HG02763 (cell line): ENCODE measurements around the gene BRCC3.

Experiments used
- ATAC-seq: cut with Tn5 transposase; IDR thresholded peaks from one replicate; pipeline ENCODE4 v1.9.1; 2021; ENCODE audit warnings: mild to moderate bottlenecking, moderate library complexity; ENCODE audit not compliant: unreplicated experiment

Gene BRCC3

DNA sequence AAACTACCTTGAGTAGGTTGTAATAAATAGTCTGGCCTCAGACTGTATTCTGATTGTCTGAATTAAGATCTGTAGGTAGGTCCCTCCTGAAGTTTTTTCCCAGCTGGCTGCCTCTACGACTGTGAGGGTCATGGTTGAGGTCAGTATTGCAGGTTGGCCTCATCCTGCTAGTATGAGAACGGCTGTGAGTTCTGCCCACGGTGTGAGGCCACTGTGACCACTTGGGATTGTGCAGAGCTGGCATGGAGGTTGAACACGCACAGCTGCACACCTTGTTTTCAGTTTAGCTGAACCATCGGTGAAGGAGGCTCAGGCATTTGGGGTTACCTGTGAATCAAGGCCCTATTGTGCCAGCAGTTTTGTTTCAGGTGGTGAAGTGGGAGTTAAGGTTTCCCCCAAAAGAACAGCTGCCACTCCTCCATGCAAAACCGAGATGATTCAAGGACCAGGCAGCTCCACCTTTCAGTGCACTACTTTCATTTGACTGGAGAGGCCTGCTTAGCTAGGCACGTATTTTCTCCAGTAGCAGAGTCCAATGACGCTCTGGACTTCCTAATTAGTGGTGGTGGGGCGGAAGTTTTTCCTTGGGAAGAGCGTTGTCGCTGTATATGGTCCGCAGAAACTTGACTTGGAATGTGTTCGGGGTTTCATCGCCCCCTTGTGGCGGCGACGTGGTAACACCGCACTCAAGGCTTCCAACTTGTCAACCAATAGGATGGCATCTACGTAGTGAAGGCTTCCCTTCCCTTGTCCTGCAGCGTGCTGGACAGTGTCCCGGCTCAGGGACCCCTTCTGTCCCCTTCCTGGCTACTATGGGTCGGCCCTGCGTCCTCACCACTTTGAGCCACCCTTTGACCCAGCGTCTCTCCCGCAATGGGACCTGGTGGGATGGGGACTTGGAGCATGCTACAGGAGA lies 14.2 kb upstream of the BRCC3 start:
- ATAC-seq = peak; percentile 71

DNA sequence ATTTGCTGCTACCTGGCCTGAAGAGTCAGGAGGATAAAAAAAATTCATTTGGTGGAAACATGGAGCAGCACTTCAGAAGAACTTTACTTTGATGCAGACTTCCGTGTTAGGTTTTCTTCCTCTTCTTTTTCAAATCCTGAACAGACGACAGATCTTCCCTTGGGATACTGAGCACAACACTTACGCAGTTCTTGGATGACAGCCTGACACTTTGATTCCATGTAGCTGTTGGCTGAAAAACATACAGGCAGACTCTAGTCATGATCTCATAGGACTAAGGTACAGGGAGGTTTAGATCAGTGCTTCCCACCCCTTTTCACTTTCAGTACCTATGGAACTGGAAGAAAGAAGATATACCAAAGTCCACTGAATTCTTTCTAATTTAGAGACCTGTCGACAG lies 9.5 kb upstream of the BRCC3 start:
- no peak for ATAC-seq

DNA sequence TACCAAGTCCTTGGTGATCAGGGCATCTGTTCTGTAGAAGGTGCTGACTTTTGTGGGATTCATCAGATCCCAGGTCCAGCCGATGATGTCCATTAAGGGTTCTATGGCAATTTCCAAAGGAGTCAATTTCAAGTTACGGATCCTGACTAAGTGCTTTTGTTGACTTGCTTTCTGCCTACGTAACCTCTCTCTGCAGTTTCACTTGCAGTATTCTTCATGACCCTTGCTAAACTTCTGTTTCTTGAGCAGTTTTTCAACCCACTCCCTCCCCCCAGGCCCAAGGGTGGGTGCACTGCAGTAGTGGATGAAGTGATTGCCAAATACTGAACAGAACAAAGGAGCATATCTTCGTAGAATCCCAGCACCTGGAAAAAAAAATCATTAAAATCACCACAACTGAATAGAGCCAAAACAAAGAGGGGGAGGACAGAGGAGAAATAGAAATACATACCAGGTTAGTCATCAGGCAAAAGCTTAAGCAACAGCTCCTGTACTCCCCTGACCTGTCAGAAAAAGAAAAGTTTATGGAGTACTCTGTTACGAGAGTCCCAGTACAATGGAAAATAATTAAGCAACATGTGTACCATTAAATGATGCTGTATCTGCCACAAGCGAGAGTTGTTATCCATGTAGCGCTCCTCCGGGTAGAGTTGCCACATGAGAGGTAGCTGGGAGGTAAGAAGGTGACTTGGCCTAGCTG lies 6.1 kb upstream of the BRCC3 start:
- ATAC-seq = no peak

DNA sequence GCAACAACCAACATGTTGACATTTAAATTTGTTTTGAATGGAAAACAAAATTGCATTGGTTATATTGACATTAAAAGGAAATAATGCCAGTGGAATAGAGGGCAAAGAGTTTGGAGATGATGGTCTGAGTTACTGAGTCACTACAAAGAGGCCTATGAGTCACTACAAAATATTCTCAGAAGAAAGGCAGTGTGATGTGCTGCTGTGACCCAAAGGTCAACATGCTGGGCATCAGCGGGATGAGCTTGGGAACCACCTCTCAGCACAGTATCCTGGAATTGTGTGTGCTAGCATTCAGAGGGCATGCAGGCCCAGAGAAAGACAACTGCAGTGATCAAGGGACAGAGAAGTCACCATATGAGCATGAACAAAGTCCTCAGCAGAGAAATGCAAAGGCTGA lies 3.1 kb upstream of the BRCC3 start:
- ATAC-seq = no peak

DNA sequence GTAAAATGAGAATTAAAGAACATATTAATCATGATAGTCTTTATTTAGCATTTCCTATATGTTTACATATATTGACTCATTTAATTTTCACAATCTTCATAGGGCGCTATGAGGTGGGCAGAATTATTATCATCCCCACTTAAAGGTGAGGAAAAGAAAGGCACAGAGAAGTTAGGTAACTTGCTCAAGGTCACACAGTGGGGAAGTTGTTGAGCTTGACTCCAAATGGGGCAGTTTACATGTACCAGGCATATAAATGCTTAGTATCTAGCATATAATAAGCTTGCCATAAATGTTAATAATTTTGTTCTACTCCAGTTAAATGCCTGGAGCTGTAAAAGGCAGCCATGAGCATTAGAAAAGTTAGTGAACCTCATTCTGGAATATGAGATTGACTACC lies 1.9 kb upstream of the BRCC3 start:
- ATAC-seq = no peak

DNA sequence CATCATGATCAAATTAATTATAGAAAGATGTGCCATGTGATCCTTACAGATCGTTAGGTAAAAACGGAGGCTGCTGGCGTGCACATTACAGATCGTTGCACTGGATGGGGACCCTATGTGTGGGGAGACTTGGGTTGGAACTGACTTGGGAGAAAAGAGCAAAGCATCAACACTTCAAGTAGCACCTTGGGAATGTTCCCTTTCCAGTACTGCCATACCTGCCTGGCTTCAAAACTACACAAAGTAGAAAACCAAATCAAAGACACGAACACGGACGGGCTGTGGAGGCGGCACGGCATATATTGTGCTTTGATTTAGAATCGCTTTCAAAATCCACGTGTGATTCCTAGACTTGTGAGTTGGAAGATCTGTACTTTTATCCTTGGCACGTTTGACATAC lies 1.3 kb upstream of the BRCC3 start:
- no peak for ATAC-seq

DNA sequence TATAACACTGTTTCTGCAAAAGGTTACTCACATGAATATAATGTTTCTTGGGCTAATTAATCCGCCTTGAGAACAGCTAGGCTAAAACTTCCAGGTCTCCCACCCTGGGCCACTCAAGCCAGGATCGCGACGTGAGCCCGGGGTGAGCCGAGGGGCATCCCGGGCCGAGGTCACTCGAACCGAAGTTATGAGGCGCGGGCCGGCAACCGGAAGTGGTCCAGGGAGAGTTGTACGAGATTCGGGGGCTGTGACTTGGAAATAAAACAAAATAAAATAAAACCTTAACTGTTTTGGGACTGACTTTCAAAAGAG lies 689 bp upstream of the BRCC3 start:
- ATAC-seq = peak; percentile 14

DNA sequence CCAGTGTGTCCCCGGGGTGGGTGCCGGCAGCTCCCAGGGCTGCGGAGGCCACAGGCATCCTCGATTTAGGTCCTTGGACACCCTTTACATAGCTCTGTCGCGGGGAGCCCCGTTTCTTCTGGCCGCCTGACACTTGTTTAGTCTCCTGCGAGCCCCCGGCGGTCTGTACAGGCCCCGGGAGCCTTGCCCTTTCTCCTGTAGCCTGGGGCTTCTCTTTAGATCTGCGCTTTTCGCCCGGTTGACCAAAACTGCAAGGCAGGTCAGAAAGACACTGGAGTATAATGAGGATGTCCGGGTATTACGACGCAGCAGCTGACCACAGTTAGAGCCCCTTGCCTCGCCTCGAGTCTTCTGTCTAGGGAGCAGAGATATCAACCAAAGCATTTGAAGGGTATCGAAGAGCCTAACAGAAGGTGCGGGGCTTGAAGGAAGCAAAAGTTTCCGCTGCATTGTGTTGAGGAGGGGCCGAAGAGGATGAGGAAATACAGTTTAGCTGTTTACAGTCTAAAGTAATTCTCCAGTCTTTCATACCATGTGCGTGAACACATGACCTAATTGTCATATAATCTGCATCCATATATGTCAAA lies 479 bp downstream of the BRCC3 start:
- ATAC-seq = peak; percentile 8

DNA sequence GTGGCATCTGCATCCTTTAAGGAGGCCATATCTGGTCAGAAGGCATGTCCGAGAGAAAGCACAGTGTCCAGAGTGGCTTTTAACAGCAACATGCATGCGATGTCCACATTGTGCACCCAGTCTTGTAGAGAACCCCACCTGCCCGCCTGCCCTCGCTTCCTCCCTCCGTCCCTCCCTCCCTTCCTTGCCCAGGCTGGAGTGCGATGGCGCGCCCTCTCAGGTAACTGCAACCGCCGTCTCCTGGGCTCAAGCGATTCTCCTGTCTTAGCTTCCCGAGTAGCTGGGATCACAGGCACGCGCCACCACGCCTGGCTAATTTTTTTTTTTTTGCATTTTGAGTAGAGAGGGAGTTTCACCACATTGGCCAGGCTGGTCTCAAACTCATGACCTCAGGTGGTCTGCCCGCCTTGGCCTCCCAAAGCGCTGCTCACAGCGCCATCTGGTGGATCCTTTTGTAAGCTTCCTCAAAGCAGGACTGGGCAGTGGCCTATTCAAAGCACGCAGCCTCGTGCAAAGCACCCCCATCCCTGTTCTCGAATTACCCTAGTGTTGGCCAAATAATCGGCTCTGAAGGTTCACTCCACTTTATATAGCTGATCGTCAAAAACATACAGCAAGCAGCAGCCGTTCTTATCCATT lies 15.0 kb downstream of the BRCC3 start:
- no peak for ATAC-seq

DNA sequence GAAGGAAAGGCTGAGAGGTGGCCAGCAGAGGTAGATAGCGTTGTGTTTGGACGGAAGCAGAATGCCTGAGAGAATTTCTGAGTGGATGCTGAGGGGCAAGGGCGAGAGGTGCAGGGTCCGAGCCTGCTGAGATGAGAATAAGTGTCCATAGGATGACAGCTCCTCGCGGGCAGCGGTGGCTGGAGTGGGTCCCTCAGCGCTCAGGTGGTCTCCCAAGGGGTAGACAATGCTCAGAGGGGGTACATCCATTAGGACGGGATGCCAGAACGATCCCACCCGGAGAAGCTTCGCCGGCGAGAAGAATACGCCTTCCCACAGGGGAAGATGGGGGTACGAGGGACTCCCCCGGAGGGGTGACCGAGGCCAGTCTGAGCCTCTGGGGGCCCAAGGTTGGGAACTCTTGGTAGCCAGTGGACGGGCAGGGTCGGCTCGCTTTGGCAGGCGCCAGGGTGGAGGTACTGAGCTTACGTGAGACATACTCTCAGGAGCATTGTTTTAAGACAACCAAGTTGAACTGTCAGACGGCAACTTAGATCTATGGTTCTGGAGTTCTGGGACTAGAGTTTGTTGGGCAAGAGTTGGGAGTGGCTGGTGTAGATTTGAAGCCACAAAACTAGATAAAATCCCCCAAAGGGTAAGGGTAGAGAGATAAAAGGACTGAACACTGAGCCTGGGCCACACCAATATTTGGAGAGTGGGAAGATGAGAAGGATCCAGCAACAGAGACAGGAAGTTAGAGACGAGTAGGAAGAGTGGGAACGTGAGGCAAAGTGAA lies 15.8 kb downstream of the BRCC3 start:
- no peak for ATAC-seq

DNA sequence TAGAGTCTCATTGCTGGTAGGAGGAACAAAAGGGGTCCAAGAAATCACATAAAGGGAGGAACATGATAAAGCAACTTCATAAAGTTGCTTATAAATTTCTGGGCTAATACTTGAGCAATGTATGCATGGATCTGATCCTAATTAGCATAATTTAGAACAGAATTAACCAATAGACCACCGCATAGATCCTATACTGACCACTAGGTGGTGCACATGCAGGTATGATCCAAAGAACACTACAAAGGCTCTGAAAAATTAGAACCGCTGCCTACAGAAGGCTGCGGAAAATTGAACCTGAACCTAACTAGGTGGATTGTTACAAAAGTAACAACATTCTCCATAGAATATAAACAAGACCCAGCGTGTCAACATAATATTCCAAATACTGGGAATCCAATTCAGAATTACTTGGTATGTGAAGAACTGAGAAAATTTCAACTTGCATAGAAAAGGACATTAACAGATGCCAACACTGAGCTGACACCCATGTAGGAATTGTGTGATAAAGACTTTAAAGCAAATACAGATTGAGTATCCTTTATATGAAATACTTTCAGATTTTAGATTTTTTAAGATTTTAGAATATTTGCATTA lies 23.3 kb downstream of the BRCC3 start:
- ATAC-seq = peak; percentile 44

DNA sequence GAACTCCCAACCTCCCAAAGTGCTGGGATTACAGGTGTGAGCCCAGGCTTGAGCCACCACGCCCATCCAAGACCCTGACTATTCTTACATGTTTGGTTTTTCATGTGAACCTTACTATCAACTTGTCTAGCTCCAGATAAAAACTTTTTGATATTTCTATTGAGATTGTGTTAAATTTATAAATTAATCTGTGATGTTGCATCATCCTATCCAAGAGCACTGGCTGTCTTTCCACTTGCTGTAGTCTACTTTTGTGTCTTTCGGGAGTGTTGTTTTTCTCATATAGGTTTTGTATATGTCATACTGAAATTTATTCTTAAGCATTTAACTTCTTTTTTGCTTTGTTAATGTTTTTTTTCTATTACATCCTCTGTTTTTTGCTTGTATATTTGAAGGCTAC lies 34.6 kb downstream of the BRCC3 start:
- ATAC-seq = no peak

DNA sequence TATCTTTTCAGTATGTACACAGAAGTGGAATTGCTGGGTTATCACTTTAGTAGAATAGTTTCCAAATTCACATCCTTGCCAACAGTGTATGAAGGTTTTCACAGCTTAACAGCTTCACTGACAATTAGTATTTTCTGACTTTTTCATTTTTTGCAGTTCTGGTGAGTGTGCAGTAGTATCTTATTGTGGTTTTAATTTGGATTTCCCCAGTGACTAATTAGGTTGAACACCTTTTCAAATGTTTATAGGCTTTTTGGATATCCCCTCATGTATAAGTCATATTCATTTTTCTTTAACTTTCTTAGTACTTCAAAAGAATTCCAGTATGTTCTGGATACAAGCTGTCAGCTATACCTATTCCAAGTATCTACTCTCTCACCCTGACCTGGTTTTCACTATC lies 37.1 kb downstream of the BRCC3 start:
- no peak for ATAC-seq

DNA sequence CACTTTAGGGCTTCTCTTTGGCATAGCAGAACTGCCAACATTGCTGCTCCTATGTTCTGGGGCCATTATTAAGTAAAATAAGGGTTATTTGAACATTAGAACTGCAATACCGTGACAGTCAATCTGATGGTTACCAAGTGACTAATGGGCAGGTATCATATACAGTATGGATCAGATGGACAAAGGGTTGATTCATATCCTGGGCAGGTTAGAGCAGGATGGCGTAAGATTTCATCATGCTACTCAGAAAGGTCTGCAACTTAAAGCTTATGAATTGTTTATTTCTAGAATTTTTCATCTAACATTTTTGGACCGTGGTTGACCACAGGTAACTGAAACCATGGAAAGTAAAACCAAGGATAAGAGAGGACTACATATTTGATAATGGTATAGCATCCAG lies 40.9 kb downstream of the BRCC3 start:
- ATAC-seq = no peak

DNA sequence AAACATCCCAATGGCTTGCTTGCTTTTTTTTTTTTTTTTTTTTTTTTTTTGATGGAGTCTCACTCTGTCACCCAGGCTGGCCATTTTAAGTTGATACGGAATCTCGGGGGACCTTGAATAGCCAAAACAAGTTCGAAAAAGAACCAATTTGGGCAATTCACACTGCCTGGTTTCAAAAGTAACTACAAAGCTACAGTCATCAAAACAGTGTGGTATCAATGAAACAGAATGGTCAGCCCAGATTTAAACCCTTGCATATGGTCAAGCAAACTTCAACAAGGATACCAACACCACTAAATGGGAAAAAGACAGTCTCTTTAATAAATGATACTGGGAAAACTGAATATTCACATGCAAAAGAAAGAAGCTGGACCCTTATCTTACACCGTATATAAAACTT lies 41.8 kb downstream of the BRCC3 start:
- no peak for ATAC-seq

DNA sequence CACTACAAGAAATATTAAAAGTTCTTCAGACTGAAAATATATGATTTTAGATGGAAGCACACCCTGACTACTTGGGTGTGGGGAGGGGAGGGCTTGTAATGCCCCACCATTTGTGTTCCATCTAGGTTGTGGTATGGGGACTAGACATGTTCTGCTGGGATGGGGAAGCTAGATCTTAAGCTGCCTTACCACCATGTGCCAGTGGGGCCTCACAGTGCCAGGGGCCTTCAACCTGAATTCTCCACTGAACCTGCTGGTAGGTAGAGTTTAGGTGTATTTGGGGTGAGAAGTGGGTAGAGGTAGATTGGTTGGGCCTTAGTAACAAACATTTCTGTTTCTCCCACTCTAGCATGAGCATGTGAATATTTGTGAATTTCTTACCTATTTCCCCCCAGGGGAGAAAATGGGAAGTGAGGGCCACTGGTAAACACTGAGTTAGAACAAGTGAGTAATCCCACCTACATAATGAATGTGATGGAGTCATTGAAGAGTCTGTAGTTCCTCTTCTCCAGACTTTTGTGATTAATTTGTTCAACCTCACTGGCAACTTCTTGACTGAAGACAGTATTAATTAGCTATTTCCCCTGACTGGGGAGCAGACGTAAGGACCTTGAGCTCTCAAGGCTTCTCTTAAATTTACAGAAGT lies 44.0 kb downstream of the BRCC3 start:
- no peak for ATAC-seq

DNA sequence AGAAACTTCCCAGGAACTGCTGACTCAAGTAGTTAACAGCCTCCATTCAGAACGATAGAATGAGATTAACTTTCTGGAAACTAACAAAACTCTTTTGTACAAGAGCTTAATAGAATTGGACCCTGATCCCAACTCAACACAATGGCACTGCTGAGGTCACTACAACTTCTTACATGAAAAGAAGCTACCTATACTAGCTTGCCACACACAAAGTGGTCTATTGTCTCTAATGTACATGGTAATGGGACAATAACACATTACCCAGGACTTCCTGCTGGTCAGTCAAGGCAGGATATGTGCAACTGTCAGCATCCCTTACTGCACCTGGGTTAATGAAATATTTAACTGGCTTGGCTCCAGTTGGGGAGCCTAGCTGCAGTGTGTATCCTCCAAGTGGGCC lies 56.2 kb downstream of the BRCC3 start:
- ATAC-seq = no peak

DNA sequence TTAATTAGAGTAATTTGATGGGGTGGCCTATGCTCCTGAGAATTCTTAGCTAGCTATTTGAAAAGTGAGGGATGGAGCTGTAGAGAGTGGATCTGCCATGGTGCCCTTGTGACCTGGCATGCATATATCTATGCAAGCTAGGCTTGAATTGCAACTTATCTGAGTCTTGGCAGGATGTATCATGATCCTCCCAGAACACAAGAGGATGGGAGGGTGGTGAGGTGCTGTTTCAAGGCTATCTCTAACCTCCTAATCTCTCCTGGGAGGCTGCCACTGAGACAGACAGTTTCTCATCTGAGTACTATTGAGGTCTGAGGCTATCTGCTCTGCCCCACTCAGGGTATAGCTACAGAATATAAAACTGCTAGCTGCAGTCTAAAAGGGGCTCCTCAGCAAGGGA lies 56.6 kb downstream of the BRCC3 start:
- ATAC-seq = no peak

DNA sequence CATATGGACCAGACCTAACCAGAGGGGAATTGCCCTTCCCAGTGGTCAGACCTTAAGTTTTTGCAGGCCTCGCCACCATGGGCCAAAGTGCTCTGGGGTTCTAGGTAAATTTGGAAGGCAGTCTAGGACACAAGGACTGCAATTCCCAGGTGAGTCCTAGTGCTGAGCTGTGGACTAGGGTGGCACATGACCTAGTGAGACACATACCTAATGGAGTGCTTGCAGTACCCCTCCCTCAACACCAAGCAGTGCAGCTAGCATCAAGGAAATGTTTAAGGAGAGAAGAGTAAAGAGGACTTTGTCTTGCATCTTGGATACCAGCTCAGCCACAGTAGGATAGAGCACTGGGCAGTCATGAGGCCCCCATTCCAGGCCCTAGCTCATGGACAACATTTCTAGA lies 60.8 kb downstream of the BRCC3 start:
- ATAC-seq = no peak

DNA sequence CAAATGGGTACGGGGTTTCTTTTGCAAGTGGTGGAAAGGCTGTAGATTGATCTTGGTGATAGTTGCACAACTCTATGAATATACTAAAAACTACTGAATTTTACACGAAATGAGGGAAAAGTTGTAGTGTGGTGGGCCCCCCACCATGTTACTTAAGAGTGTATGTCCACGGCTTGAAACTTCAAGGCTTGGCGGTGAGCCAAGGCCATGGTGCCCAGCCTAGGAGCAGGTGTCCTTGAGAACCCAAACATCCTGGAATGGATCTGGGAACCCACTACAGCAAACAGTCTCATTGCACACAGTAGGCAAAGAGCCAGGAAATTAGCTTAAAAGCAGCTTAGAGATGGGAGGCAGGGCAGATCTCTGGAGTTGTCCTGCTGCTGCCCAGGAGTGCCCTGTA lies 62.9 kb downstream of the BRCC3 start:
- no peak for ATAC-seq
